ENCODE measurements around the gene NOD2.

DNA sequence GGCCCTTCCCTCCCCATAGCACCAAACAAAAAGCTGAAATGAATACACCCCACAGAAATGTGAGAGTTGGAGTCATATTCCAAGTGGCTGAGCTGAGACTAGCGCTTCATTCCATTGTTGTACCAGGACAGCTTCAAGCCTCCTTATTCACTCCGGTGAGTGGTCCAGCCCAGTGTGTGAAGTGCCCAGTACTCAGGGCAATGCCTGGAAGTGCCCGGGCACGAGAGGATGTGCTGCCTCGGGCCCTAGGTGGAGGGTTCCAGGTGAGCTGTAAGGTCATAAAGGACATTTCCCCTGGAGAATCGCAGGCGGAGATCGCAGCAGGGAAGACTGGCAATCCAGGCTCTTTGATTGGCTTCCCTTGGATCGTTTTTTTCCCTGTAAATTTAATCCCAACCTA lies 43.0 kb downstream of the NOD2 start:
- TF ChIP-seq, protein P1, sequence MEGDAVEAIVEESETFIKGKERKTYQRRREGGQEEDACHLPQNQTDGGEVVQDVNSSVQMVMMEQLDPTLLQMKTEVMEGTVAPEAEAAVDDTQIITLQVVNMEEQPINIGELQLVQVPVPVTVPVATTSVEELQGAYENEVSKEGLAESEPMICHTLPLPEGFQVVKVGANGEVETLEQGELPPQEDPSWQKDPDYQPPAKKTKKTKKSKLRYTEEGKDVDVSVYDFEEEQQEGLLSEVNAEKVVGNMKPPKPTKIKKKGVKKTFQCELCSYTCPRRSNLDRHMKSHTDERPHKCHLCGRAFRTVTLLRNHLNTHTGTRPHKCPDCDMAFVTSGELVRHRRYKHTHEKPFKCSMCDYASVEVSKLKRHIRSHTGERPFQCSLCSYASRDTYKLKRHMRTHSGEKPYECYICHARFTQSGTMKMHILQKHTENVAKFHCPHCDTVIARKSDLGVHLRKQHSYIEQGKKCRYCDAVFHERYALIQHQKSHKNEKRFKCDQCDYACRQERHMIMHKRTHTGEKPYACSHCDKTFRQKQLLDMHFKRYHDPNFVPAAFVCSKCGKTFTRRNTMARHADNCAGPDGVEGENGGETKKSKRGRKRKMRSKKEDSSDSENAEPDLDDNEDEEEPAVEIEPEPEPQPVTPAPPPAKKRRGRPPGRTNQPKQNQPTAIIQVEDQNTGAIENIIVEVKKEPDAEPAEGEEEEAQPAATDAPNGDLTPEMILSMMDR (IDR thresholded peaks at IDR 0.05): no peak
- TF ChIP-seq POLR2A (IDR thresholded peaks at IDR 0.05): no peak
- no peak for TF ChIP-seq EP300 (IDR thresholded peaks at IDR 0.05; ENCODE audit: low read depth)
- TF ChIP-seq POLR2AphosphoS5 (IDR thresholded peaks at IDR 0.05): no peak

Measured in transverse colon (tissue), 4 donors.